ENCODE data around the gene DDX27.

DDX27 gene

GRCh38 chr20:49261173-49261572 is 42.0 kb downstream of the DDX27 start:
- Histone ChIP-seq H3K36me3 (ENCODE audit: insufficient read depth, low read length) (peaks cover 69% of the 10 kb centered on the region; the same call in 1 of the 2 replicates), H2AFZ (ENCODE audit: low read length) (no peak overlapping the region), H3K4me1 (ENCODE audit: insufficient read depth, low read length, poor library complexity, severe bottlenecking) (no peaks in the 10 kb centered on the region), H3K4me3 (ENCODE audit: low read length, poor library complexity, severe bottlenecking) (no peak overlapping the region), H4K20me1 (ENCODE audit: insufficient read depth, low read length, poor library complexity, severe bottlenecking) (peaks cover 5% of the 10 kb centered on the region), H3K9me3 (ENCODE audit: insufficient read depth, low read depth, low read length) (no peaks in the 10 kb centered on the region), H3K9ac (ENCODE audit: low read depth, low read length, poor library complexity, severe bottlenecking) (no peak overlapping the region), H3K4me2 (ENCODE audit: low read depth, low read length, poor library complexity, severe bottlenecking) (no peak overlapping the region), H3K27me3 (ENCODE audit: insufficient read depth, low read length, poor library complexity, severe bottlenecking) (no peaks in the 10 kb centered on the region), H3F3A (ENCODE audit: low read depth) (no peaks in the 10 kb centered on the region), H3K79me2 (ENCODE audit: insufficient read depth, low read length) (0 out of 2 replicates have a peak, but pooled peaks cover 4% of the 10 kb centered on the region), H3K9me2 (replicated peaks; ENCODE audit: low read depth, low read length) (no peaks in the 10 kb centered on the region)
- no peak for TF ChIP-seq CTCF (conservative IDR thresholded peaks at IDR 0.05; ENCODE audit: low read length)
- TF ChIP-seq EZH2phosphoT487 (IDR thresholded peaks at IDR 0.05; ENCODE audit: borderline replicate concordance) = no peak

GRCh38 chr20:49262444-49262843 is 43.2 kb downstream of the DDX27 start:
- Histone ChIP-seq H3F3A (ENCODE audit: low read depth) (no peaks in the 10 kb centered on the region), H4K20me1 (ENCODE audit: insufficient read depth, low read length, poor library complexity, severe bottlenecking) (peaks cover 10% of the 10 kb centered on the region), H3K79me2 (ENCODE audit: insufficient read depth, low read length) (peaks cover 13% of the 10 kb centered on the region), H3K4me2 (ENCODE audit: low read depth, low read length, poor library complexity, severe bottlenecking) (no peak overlapping the region), H3K9ac (ENCODE audit: low read depth, low read length, poor library complexity, severe bottlenecking) (no peak overlapping the region), H3K9me2 (replicated peaks; ENCODE audit: low read depth, low read length) (no peaks in the 10 kb centered on the region), H3K9me3 (ENCODE audit: insufficient read depth, low read depth, low read length) (no peaks in the 10 kb centered on the region), H2AFZ (ENCODE audit: low read length) (no peak overlapping the region), H3K4me1 (ENCODE audit: insufficient read depth, low read length, poor library complexity, severe bottlenecking) (peaks cover 5% of the 10 kb centered on the region), H3K4me3 (ENCODE audit: low read length, poor library complexity, severe bottlenecking) (no peak overlapping the region), H3K36me3 (ENCODE audit: insufficient read depth, low read length) (peaks cover 57% of the 10 kb centered on the region; the same call in 1 of the 2 replicates), H3K27me3 (ENCODE audit: insufficient read depth, low read length, poor library complexity, severe bottlenecking) (no peaks in the 10 kb centered on the region)
- TF ChIP-seq CTCF (conservative IDR thresholded peaks at IDR 0.05; ENCODE audit: low read length) (no peak), EZH2phosphoT487 (IDR thresholded peaks at IDR 0.05; ENCODE audit: borderline replicate concordance) (no peak)

- no peaks in the 10 kb centered on the region for H3K27me3 ChIP-seq (ENCODE audit: insufficient read depth, low read length, poor library complexity, severe bottlenecking)
- H3K9ac ChIP-seq (ENCODE audit: low read depth, low read length, poor library complexity, severe bottlenecking) = peak overlapping the region; percentile 23
- H3K9me3 ChIP-seq (ENCODE audit: insufficient read depth, low read depth, low read length) = no peaks in the 10 kb centered on the region
- TF ChIP-seq EZH2phosphoT487 (IDR thresholded peaks at IDR 0.05; ENCODE audit: borderline replicate concordance) = no peak
- TF ChIP-seq CTCF (conservative IDR thresholded peaks at IDR 0.05; ENCODE audit: low read length) = no peak
- no peak overlapping the region for H2AFZ ChIP-seq (ENCODE audit: low read length)
- H3K9me2 ChIP-seq (replicated peaks; ENCODE audit: low read depth, low read length) = no peaks in the 10 kb centered on the region
- H3K4me3 ChIP-seq (ENCODE audit: low read length, poor library complexity, severe bottlenecking) = peak overlapping the region; percentile 65
- peaks cover 56% of the 10 kb centered on the region for H3K79me2 ChIP-seq (ENCODE audit: insufficient read depth, low read length)
- H3K36me3 ChIP-seq (ENCODE audit: insufficient read depth, low read length) = peaks cover 50% of the 10 kb centered on the region; the same call in 1 of the 2 replicates
- H3K4me1 ChIP-seq (ENCODE audit: insufficient read depth, low read length, poor library complexity, severe bottlenecking) = peaks cover 11% of the 10 kb centered on the region
- H3K4me2 ChIP-seq (ENCODE audit: low read depth, low read length, poor library complexity, severe bottlenecking) = peak overlapping the region; percentile 79
- H4K20me1 ChIP-seq (ENCODE audit: insufficient read depth, low read length, poor library complexity, severe bottlenecking) = peaks cover 18% of the 10 kb centered on the region
- no peaks in the 10 kb centered on the region for H3F3A ChIP-seq (ENCODE audit: low read depth)
These were observed 48.1 kb downstream of the DDX27 start for GRCh38 chr20:49267327-49267726.
